Measurements from ENCODE around the gene GLI3.

- TF ChIP-seq CTCF (IDR thresholded peaks at IDR 0.05) (no peak), POLR2A (IDR thresholded peaks at IDR 0.05) (no peak)
Measured at GRCh38 chr7:42217548-42217947, 19.5 kb downstream of the GLI3 start.
